ENCODE results near the gene RPL36A.

- TF ChIP-seq HNF4A (conservative IDR thresholded peaks at IDR 0.05) (no peak), TAF1 (conservative IDR thresholded peaks at IDR 0.05) (no peak), JUND (IDR thresholded peaks at IDR 0.05) (no peak), HNF4G (IDR thresholded peaks at IDR 0.05) (no peak), FOXA1 (IDR thresholded peaks at IDR 0.05) (no peak), GABPA (IDR thresholded peaks at IDR 0.05 in 1 of 2, conservative IDR thresholded peaks at IDR 0.05 in 1 of 2) (no peak)
- TF ChIP-seq, protein P1, sequence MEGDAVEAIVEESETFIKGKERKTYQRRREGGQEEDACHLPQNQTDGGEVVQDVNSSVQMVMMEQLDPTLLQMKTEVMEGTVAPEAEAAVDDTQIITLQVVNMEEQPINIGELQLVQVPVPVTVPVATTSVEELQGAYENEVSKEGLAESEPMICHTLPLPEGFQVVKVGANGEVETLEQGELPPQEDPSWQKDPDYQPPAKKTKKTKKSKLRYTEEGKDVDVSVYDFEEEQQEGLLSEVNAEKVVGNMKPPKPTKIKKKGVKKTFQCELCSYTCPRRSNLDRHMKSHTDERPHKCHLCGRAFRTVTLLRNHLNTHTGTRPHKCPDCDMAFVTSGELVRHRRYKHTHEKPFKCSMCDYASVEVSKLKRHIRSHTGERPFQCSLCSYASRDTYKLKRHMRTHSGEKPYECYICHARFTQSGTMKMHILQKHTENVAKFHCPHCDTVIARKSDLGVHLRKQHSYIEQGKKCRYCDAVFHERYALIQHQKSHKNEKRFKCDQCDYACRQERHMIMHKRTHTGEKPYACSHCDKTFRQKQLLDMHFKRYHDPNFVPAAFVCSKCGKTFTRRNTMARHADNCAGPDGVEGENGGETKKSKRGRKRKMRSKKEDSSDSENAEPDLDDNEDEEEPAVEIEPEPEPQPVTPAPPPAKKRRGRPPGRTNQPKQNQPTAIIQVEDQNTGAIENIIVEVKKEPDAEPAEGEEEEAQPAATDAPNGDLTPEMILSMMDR (IDR thresholded peaks at IDR 0.05; ENCODE audit: low read depth, low read length, missing input control): no peak
- TF ChIP-seq, protein P2, sequence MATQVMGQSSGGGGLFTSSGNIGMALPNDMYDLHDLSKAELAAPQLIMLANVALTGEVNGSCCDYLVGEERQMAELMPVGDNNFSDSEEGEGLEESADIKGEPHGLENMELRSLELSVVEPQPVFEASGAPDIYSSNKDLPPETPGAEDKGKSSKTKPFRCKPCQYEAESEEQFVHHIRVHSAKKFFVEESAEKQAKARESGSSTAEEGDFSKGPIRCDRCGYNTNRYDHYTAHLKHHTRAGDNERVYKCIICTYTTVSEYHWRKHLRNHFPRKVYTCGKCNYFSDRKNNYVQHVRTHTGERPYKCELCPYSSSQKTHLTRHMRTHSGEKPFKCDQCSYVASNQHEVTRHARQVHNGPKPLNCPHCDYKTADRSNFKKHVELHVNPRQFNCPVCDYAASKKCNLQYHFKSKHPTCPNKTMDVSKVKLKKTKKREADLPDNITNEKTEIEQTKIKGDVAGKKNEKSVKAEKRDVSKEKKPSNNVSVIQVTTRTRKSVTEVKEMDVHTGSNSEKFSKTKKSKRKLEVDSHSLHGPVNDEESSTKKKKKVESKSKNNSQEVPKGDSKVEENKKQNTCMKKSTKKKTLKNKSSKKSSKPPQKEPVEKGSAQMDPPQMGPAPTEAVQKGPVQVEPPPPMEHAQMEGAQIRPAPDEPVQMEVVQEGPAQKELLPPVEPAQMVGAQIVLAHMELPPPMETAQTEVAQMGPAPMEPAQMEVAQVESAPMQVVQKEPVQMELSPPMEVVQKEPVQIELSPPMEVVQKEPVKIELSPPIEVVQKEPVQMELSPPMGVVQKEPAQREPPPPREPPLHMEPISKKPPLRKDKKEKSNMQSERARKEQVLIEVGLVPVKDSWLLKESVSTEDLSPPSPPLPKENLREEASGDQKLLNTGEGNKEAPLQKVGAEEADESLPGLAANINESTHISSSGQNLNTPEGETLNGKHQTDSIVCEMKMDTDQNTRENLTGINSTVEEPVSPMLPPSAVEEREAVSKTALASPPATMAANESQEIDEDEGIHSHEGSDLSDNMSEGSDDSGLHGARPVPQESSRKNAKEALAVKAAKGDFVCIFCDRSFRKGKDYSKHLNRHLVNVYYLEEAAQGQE (IDR thresholded peaks at IDR 0.05): no peak
- TF ChIP-seq, protein P3, sequence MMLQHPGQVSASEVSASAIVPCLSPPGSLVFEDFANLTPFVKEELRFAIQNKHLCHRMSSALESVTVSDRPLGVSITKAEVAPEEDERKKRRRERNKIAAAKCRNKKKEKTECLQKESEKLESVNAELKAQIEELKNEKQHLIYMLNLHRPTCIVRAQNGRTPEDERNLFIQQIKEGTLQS (IDR thresholded peaks at IDR 0.05): no peak
Observed at GRCh38 chrX:101395789-101396188, 5.0 kb downstream of the RPL36A start.

Measured in liver (tissue), 3 donors.